Superior temporal gyrus (tissue), 1 donor: ENCODE data around the gene NUDT5.

ENCODE experiments used
- DNase-seq: peaks from one replicate; pipeline ENCODE4 v3.0.0-alpha.2; 2016; ENCODE audit errors: extremely low spot score

NUDT5 gene

DNA sequence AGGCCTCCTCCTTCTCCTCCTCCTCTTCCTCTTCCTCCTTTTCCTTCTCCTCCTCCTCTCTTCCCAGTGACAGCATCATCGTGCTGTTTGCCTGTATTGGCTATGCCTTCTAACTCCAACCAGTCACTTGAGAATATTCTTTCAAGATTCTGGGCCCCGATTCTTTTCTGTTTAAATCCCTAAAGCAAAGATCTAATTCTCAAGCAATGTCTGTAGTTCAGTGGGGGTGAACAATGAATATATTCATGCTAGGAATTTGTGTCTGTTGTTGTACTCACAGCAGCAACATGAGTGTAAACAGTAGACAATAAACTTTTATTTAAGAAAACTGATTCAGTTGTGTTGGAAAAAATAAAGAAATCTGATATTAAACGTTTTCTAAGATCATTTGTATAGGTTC, 30.7 kb downstream of the NUDT5 start:
- no peak for DNase-seq

DNA sequence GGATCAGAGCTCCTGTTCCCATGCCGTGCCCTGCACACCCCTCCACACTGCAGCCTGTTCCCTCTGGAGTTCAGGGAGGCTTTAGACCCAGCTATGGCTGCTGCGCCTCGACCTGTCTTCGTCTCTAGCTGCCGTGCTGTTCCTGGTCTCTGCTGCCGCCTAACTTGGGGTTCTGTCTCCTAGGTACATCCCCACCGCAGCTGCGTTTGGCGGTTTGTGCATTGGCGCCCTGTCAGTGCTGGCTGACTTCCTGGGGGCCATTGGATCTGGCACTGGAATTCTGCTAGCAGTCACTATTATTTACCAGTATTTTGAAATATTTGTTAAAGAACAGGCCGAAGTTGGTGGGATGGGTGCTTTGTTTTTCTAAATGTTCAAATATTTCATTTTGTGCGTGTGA, 31.6 kb downstream of the NUDT5 start:
- DNase-seq = no peak

DNA sequence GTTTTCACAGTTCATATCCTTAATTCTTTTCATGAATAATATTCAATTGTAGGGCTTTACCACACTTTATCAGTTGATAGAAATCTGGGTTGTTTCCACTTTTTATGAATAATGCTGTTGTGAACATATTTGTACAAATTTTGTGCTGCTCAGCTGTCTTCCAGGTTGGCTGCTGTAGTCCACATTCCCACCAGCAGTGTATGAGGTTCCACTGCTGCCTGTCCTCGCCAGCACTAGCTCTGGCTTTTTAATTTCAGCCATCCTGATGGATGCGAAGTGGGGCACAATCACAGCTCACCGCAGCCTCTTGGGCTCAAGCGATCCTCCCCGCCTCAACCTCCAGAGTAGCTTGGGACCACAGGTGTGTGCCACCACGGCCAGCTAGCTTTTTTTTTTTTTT, 32.8 kb downstream of the NUDT5 start:
- DNase-seq = no peak

DNA sequence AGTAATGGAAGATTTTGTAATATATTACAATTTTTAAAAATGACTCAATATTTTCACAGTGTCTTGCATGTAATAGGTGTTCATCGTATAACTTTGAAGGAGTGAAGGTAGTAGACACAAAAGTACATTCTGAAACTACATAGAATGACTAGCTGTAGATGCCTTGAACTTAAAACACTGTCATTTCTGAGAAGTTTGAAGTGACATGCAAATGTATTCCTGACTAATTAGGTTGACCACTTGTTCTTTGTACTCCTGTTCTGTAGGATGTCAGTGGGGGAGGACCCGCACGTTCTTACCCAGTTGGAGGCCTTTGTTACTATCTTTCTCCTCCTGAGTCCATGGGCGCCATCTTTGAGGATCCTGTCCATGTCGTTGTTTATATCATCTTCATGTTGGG, 35.0 kb downstream of the NUDT5 start:
- DNase-seq = no peak

DNA sequence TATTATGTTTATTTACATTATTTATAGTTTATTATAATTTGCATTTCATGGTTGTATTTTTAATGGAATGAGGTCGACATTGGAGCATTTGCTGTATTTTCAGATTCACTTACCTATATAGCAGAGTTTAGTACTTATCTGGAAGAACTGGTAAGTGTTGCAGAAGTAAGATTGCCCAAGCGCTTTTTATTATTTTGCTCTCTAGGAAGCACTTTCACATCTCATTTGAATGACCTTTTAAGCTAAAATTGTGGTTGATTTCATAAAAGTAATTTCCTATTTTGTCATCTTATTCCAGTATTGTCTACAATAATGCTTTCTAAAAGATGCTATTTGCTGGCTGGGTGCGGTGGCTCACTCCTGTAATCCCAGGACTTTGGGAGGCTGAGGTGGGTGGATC, 37.6 kb downstream of the NUDT5 start:
- DNase-seq = no peak

DNA sequence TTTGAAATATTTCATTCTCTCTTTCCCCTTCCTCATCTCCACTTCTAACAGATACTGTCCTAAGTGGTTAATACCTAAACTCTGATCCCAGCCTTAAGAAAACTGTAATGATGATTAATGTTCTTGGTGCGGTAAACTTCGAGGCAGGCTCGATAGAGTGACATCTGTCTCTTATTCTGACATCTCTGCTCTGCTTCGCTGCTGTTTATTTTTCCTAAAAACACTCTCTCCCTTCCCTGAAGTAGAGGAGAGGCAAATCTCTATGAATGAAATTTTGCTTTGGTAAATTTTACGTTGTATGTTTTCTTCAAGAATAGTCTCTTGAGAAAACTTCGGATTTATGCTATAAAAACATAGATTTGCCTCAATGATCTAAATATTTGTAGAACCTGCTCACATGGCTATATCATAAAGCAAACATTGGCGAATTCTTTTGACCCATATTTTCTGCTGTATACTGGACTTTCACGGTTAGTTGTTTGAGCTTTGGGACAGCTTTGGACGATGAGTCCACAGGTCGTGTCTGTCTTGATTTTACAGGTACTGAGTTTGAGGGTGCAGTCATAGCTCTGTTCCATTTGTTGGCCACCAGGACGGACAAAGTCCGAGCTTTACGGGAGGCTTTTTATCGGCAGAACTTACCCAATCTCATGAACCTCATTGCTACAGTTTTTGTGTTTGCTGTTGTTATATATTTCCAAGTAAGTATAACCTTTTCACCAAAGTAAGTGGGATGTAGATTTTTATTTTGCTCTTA, 39.1 kb downstream of the NUDT5 start:
- DNase-seq = no peak

DNA sequence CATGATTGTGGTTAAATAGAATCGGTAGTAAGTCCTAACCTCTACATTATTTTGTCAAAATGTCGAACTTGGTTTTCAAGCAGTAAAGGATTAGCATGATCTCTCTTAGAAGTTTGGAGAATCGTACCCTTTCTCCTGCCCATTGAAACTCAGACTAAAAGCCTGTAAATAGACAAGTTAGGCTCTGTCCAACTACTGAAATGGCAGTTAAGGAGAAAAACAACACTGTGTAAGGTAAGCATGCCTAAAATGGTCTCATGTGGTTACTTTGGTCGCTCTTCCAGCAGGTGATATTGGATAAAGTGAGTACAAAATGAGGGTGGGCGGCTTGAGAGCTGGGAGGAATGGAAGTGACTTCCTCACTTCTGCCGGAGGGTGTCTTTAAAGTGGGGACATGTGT, 41.2 kb downstream of the NUDT5 start:
- DNase-seq = no peak

DNA sequence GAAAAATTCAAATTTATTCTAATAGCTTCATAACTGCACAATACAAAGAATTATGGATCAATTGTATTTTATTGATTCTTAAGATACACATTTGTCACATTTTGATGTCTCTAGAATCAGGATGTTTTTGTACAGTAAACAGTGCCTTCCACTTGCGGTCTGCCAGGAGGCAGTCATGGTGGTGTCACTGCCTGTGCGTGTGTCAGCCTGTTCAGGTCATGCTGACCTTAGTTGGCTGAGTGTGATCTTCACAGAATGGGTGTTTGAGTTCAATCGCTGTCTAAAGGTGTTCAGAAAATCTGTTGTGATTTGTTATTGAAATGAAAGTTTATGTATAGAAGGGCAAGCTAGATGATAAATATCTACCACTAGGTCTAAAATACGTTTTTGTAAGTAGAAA, 45.5 kb downstream of the NUDT5 start:
- no peak for DNase-seq

DNA sequence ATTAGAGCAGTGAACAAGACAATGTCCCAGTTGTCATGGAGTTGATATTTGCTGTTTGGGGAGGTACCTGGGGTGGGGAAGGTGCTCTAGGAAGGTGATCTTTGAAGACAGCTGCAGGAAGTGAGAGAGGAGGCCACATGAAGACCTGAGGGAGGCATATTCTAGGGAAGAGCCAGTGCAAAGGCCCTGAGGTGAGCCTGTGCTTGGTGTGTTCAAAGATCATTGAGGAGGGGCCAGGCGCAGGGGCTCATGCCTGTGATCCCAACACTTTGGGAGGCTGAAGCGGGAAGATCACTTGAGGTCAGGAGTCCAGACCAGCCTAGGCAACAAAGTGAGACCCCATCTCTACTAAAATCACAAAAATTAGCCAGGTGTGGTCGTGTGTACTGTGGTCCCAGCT, 51.2 kb downstream of the NUDT5 start:
- DNase-seq = no peak

DNA sequence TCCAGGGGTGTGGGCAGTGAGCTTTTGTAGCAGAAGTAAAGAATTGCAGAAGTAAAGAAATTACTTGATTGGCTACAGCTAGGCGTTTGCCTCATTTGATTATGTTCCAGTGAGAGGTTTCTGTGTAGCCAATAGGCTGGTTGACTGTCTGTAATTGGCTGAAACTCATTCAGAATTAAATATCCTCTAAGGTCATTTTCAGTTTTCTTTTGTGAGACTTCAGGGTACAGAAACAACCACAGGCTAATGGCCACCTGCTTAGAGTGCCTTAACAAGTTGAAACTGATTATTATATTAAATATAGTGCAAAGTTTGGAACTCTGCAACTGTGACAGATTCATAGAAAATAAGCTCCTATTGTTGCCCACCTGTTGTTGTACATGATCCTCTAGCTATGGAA, 55.7 kb downstream of the NUDT5 start:
- no peak for DNase-seq

DNA sequence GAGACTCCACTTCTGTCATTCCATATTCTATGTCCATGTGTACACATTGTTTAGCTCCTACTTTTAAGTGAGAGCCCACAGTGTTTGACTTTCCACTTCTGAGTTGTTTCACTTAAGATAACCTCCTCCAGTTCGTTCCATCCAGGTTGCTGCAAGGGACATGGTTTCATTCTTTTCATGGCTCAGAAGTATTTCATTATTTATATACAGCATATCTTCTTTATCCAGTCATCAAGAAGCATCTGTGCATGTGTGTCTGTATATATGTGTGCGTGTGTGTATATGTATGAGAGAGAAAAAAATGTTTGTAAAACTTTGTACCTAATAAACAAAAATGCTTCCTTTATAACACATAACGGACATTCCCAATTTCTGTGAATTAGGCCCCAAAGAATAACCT, 60.1 kb downstream of the NUDT5 start:
- no peak for DNase-seq

DNA sequence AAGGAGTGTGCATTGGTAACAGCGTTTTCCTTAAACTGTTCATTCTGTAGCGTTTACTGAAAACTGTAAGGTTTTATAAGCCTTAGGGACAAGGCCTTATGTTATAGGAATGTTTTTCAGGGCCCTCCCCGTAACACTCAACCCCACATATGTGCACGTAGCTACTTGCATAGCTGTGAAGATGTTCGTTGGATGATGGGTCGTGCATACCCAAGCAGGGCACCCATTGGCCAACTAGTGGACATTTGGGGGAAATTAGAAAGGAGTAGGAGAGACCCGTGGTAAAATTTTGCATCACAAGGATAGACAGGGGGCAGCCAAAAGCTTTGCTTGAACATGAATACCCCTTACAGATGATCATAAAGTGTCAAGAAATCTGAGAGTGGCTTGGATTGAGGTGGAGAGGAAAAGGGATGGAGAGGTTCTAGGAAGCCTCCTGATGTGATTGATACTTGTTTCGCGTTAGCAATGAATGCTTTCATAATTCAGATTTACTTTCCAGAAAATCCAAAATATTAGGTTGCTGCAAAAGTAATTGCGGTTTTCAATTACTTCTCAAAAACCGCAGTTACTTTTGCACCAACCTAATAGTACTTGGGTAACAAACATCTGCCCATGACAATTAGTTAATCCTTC, 65.3 kb downstream of the NUDT5 start:
- peak; percentile 72 for DNase-seq

DNA sequence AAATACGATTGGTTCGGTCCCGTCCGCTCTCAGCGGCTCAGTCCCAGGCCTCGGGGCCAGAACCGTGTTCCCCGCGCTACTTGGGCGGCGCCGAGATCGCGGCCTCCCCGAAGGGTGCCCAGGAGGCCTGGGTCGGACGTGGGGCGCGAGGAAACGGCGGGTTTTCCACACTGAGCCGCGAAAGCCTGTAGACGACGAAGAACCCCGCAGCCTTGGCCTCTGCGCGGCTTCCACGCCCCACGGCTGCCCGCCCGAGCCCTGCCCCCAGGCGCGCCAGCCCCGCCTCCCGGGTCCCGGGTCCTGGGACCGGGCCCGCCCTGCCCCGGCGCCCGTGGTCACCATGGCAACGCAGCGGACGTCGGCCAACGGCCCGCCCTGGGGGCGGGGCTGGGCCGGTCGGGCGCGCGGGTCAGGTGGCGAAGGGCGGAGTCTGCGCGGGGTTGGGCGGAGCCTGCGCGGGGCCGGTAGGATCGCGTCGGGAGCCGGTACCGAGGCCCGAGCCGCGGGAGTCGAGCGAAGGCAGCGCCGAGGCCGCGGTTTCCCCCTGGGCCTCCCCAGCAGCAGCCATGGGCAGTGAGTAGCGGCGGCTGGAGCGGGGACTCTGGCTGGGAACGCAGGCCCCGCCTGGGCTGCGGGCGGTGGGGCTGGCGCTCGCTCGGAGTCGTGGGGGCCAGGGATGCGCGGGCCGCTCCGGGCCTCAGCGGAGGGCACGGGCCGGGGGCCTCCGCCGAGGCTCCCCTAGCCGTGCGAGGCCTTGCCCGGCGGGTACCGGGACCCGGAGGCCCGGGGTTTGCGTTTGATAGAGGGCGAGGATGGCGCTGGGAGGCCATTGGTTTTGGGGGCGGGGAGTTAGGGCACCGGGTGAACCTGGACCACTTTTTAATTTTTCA, 66.2 kb downstream of the NUDT5 start, which contains the start of gene SEC61A2:
SEC61A2 (plus strand) TSS at position 456 of the 890 bp plus-strand sequence; CDS start at position 567, 111 bp downstream.
- peak; percentile 93 for DNase-seq

DNA sequence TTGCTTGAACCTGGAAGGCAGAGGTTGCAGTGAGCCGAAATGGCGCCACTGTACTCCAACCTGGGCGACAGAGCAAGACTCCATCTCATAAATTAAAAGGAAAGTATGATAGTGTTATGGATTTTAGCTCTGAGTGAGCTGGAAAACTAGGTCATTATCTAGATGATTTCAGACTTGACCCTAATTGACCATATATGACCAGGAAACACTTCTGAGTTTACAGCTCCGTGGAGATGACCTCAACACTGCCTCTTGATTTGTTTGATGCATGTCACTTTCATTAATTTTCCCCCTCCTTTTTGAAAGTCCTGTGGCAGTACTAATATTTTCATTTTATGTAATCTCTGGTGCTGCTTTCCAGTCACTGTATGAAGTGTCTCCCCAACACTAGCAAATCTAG, 74.0 kb downstream of the NUDT5 start:
- no peak for DNase-seq
